Measurements from ENCODE around the gene TIMM44. TPM values are rescaled to one million over a fixed set of nuclear protein-coding genes. Genes with fewer than 3 reads are reported as not detected.
A peak's percentile ranks its signal among the peaks of the same experiment; 100 is the strongest.

The TIMM44 gene
- total RNA-seq, 1 experiment from 2014 or later: 142 TPM

DNA sequence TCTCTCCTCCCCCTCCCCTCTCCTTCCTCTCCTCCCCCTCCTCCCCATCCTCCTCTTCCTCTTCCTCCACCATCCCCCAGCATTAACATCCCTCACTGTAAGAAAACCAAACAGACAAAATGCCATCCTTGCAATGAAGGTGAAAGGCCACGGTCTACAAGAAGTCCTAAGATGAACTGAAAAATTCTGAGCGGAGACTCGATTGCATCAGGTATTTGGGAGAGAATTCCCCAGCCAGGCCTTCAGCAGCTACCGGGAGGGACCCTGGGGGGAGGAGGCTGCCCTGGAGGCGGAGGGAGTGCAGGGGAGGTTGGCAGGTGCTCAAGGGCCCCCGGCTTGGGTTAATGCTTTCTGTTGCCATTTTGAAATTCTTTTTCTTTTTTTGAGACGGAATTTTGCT lies 10.1 kb upstream of the TIMM44 start:
- intact Hi-C loops (cut with micrococcal nuclease): no loop called here
- H3K27ac Mint-ChIP-seq (ENCODE audit: low read depth, unreplicated experiment): no peak overlapping the region
- H3K4me3 Mint-ChIP-seq (ENCODE audit: unreplicated experiment): no peak overlapping the region

GRCh38 chr19:7953060-7953459 lies 9.6 kb upstream of the TIMM44 start:
- Mint-ChIP-seq H3K27ac (ENCODE audit: low read depth, unreplicated experiment) (no peak overlapping the region), H3K36me3 (ENCODE audit: insufficient read depth, unreplicated experiment) (peaks cover 28% of the 10 kb centered on the region), H3K9me3 (ENCODE audit: unreplicated experiment) (no peaks in the 10 kb centered on the region), H3K27me3 (ENCODE audit: insufficient read depth, unreplicated experiment) (no peaks in the 10 kb centered on the region), H3K4me1 (ENCODE audit: insufficient read depth, unreplicated experiment) (peaks cover 5% of the 10 kb centered on the region), H3K4me3 (ENCODE audit: unreplicated experiment) (no peak overlapping the region)
- TF ChIP-seq, protein P1, sequence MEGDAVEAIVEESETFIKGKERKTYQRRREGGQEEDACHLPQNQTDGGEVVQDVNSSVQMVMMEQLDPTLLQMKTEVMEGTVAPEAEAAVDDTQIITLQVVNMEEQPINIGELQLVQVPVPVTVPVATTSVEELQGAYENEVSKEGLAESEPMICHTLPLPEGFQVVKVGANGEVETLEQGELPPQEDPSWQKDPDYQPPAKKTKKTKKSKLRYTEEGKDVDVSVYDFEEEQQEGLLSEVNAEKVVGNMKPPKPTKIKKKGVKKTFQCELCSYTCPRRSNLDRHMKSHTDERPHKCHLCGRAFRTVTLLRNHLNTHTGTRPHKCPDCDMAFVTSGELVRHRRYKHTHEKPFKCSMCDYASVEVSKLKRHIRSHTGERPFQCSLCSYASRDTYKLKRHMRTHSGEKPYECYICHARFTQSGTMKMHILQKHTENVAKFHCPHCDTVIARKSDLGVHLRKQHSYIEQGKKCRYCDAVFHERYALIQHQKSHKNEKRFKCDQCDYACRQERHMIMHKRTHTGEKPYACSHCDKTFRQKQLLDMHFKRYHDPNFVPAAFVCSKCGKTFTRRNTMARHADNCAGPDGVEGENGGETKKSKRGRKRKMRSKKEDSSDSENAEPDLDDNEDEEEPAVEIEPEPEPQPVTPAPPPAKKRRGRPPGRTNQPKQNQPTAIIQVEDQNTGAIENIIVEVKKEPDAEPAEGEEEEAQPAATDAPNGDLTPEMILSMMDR (IDR thresholded peaks at IDR 0.05; ENCODE audit: unreplicated experiment): no peak
- DNase-seq (ENCODE audit: unreplicated experiment): peak; percentile 53
- intact Hi-C loops (cut with micrococcal nuclease): no loop called here
- POLR2A ChIA-PET: interaction anchor here (2.4 kb wide), 1 partner anchor 10 kb away, joined by 9 read pairs; the partner anchor contains the start of gene TIMM44
- no TSS peak for BruUV-seq (replicated peaks)
- CTCF ChIA-PET: interaction anchor here (0.6 to 3.9 kb wide), 2 partner anchors 9 to 1872 kb away, joined by 3 to 32 read pairs; partner anchors contain the start of gene TIMM44

More for the DNA sequence above, 10.1 kb upstream of the TIMM44 start:
- no peak for DNase-seq (ENCODE audit: unreplicated experiment)
- Mint-ChIP-seq H3K4me1 (ENCODE audit: insufficient read depth, unreplicated experiment) (peaks cover 5% of the 10 kb centered on the region), H3K27me3 (ENCODE audit: insufficient read depth, unreplicated experiment) (no peaks in the 10 kb centered on the region), H3K9me3 (ENCODE audit: unreplicated experiment) (no peaks in the 10 kb centered on the region), H3K36me3 (ENCODE audit: insufficient read depth, unreplicated experiment) (peaks cover 28% of the 10 kb centered on the region)
- no TSS peak for BruUV-seq (replicated peaks)
- ChIA-PET POLR2A (interaction anchor here (2.4 kb wide), 1 partner anchor 10 kb away, joined by 9 read pairs; the partner anchor contains the start of gene TIMM44), CTCF (interaction anchor here (0.7 to 3.9 kb wide), 2 partner anchors 9 to 27 kb away, joined by 3 to 32 read pairs; partner anchors contain the start of gene TIMM44)
- TF ChIP-seq, protein P1 (IDR thresholded peaks at IDR 0.05; ENCODE audit: unreplicated experiment): no peak

GRCh38 chr19:7947939-7948338 lies 4.5 kb upstream of the TIMM44 start:
- no peak overlapping the region for H3K4me3 Mint-ChIP-seq (ENCODE audit: unreplicated experiment)
- H3K9me3 Mint-ChIP-seq (ENCODE audit: unreplicated experiment): no peaks in the 10 kb centered on the region
- intact Hi-C loops (cut with micrococcal nuclease): no loop called here
- TF ChIP-seq, protein P1 (IDR thresholded peaks at IDR 0.05; ENCODE audit: unreplicated experiment): no peak
- peak; percentile 40 for DNase-seq (ENCODE audit: unreplicated experiment)
- H3K27me3 Mint-ChIP-seq (ENCODE audit: insufficient read depth, unreplicated experiment): no peaks in the 10 kb centered on the region
- BruUV-seq (replicated peaks): no TSS peak
- peaks cover 8% of the 10 kb centered on the region for H3K4me1 Mint-ChIP-seq (ENCODE audit: insufficient read depth, unreplicated experiment)
- H3K36me3 Mint-ChIP-seq (ENCODE audit: insufficient read depth, unreplicated experiment): peaks cover 15% of the 10 kb centered on the region
- CTCF ChIA-PET: interaction anchor here (1.2 kb wide), 1 partner anchor 54 kb away, joined by 4 read pairs; no protein-coding TSS in a partner anchor
- POLR2A ChIA-PET: no interaction called here
- H3K27ac Mint-ChIP-seq (ENCODE audit: low read depth, unreplicated experiment): no peak overlapping the region

DNA sequence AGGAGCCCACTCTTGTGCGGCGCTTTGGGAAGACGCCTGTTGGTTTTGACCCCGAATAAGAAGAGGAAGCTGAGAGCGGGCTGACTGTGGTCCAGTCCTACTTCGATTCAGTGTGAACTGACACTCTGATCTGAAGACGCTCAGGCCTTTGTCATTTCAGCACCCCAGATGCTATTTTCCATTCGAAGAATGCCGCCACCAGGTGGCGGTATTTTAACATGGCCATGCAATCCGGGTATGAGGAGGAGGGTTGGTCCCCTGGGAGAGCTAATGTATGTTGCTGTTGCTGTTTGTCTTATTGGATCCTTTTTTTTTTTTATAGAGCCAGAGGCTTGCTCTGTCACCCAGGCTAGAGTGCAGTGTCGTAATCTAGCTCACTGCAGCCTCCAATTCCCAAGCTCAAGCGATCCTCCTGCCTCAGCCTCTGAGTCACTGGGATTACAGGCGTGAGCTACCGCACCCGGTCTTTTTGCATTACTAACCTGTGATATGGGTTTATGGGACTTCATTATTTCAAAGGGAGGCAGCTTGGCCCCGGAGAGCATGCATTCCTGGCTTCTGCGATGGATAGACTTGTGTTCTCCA lies 803 bp upstream of the TIMM44 start:
- CTCF ChIA-PET: interaction anchor here (0.6 to 4.3 kb wide), 44 partner anchors 9 to 842 kb away, joined by 3 to 47 read pairs (median 5); partner anchors contain the start of genes ELAVL1 and SNAPC2
- Mint-ChIP-seq H3K27me3 (ENCODE audit: insufficient read depth, unreplicated experiment) (no peaks in the 10 kb centered on the region), H3K4me1 (ENCODE audit: insufficient read depth, unreplicated experiment) (peaks cover 11% of the 10 kb centered on the region), H3K36me3 (ENCODE audit: insufficient read depth, unreplicated experiment) (peaks cover 29% of the 10 kb centered on the region), H3K9me3 (ENCODE audit: unreplicated experiment) (no peaks in the 10 kb centered on the region), H3K27ac (ENCODE audit: low read depth, unreplicated experiment) (peak overlapping the region; percentile 97), H3K4me3 (ENCODE audit: unreplicated experiment) (peak overlapping the region; percentile 94)
- TF ChIP-seq, protein P1 (IDR thresholded peaks at IDR 0.05; ENCODE audit: unreplicated experiment): peak; percentile 81
- TSS peak; percentile 89 for BruUV-seq (replicated peaks)
- POLR2A ChIA-PET: interaction anchor here (0.5 to 4.9 kb wide), 30 partner anchors 8 to 1877 kb away, joined by 3 to 82 read pairs (median 4); partner anchors contain the start of genes ELAVL1, MAP2K7, NDUFA7 and RPS28
- peak; percentile 97 for DNase-seq (ENCODE audit: unreplicated experiment)
- intact Hi-C loops (cut with micrococcal nuclease): loop anchor here (1.0 to 5.0 kb wide), 4 partner anchors 43 to 309 kb away; no protein-coding TSS in a partner anchor

Measured in MCF 10A (cell line).